Prostate gland (tissue), 2 donors: ENCODE results near the gene AK4.

Source experiments
- CTCF ChIP-seq, 4 experiments: fragments of 200-600 bp in 2 of 4; fragments of 450-650 bp in 2 of 4; sonication (generic) in 2 of 4; IDR thresholded peaks; 1 replicate in 3 of 4; 2 replicates in 1 of 4; pipeline ENCODE4 v1.5.1; 2016 to 2019; ENCODE audit warnings: antibody characterized with exemption in 4 of 4, mild to moderate bottlenecking in 2 of 4, moderate library complexity in 2 of 4
- POLR2A ChIP-seq: fragments of 450-650 bp; IDR thresholded peaks from one replicate; pipeline ENCODE4 v1.6.1; 2016; ENCODE audit warnings: antibody characterized with exemption, mild to moderate bottlenecking
- POLR2AphosphoS5 ChIP-seq: sonication (generic); formaldehyde crosslinking; IDR thresholded peaks from one replicate; pipeline ENCODE4 v1.6.1; 2017; ENCODE audit warnings: antibody characterized with exemption

- TF ChIP-seq CTCF (IDR thresholded peaks at IDR 0.05) (no peak), POLR2A (no peak), POLR2AphosphoS5 (no peak)
These were observed 74.4 kb downstream of the AK4 start for GRCh38 chr1:65222340-65222940.
